Measurements from ENCODE around the gene ATP1B1. TPM values are rescaled to one million over a fixed set of nuclear protein-coding genes. Genes with fewer than 3 reads are reported as not detected.
A peak's percentile ranks its signal among the peaks of the same experiment; 100 is the strongest.

ATP1B1 gene
- total and polyA plus RNA-seq, 10 donors: 3.1 to 101 (median 57.3) TPM

- Histone ChIP-seq H3K9me3 (no peaks in the 10 kb centered on the region), H3K36me3 (no peaks in the 10 kb centered on the region), H3K4me1 (peaks cover 0 to 30% (median 9%) of the 10 kb centered on the region in 6 donors), H3K27ac (no peak overlapping the region), H3K4me3 (no peak overlapping the region), H3K27me3 (replicated peaks in 1 of 7) (peaks cover 0 to 20% (median under 1%) of the 10 kb centered on the region in 7 donors)
- TF ChIP-seq CTCF (IDR thresholded peaks at IDR 0.05 in 8 of 11, conservative IDR thresholded peaks at IDR 0.05 in 3 of 11) (no peak), POLR2A (IDR thresholded peaks at IDR 0.05) (no peak)
- WGBS, 5 donors: 76 to 100% (median 83%) methylated on average over 1 of the region's 1 CpG
- DNase-seq: no peak
- intact Hi-C loops (cut with DNase I; ENCODE audit: low total_unique reads): no loop called here
Observed at GRCh38 chr1:169100208-169100607, 6.3 kb upstream of the ATP1B1 start.

GRCh38 chr1:169100651-169101088, 5.8 kb upstream of the ATP1B1 start:
- peaks cover 0 to 24% (median 5%) of the 10 kb centered on the region in 7 donors for H3K27me3 ChIP-seq (replicated peaks in 1 of 7)
- intact Hi-C loops (cut with DNase I; ENCODE audit: low total_unique reads): no loop called here
- no peak for TF ChIP-seq POLR2A (IDR thresholded peaks at IDR 0.05)
- no peak for TF ChIP-seq CTCF (IDR thresholded peaks at IDR 0.05 in 8 of 11, conservative IDR thresholded peaks at IDR 0.05 in 3 of 11)
- TF ChIP-seq POLR2AphosphoS5 (IDR thresholded peaks at IDR 0.05): no peak
- H3K4me3 ChIP-seq: no peak overlapping the region
- DNase-seq: no peak
- peaks cover 3 to 34% (median 14%) of the 10 kb centered on the region in 6 donors for H3K4me1 ChIP-seq
- no peaks in the 10 kb centered on the region for H3K9me3 ChIP-seq
- WGBS, 5 donors: 85 to 94% (median 89%) methylated on average over 3 of the region's 3 CpGs
- H3K36me3 ChIP-seq: no peaks in the 10 kb centered on the region
- no peak overlapping the region for H3K27ac ChIP-seq

GRCh38 chr1:169102567-169102966, 3.9 kb upstream of the ATP1B1 start:
- TF ChIP-seq POLR2AphosphoS5 (IDR thresholded peaks at IDR 0.05) (no peak), POLR2A (IDR thresholded peaks at IDR 0.05) (no peak), CTCF (IDR thresholded peaks at IDR 0.05 in 8 of 11, conservative IDR thresholded peaks at IDR 0.05 in 3 of 11) (no peak)
- Histone ChIP-seq H3K27ac (no peak overlapping the region), H3K4me1 (peaks cover 3 to 50% (median 23%) of the 10 kb centered on the region in 6 donors), H3K36me3 (no peaks in the 10 kb centered on the region), H3K9me3 (no peaks in the 10 kb centered on the region), H3K27me3 (replicated peaks in 1 of 7) (peaks cover 0 to 43% (median 8%) of the 10 kb centered on the region in 7 donors), H3K4me3 (no peak overlapping the region)
- no peak for DNase-seq
- intact Hi-C loops (cut with DNase I; ENCODE audit: low total_unique reads): no loop called here
- 65 to 88% (median 77%) methylated on average over 4 of the region's 4 CpGs for WGBS, 5 donors

- no peak for DNase-seq
- Histone ChIP-seq H3K9me3 (no peaks in the 10 kb centered on the region), H3K27ac (peak overlapping the region in 2 of 8 donors; percentile 7 to 49), H3K4me1 (peaks cover 3 to 55% (median 24%) of the 10 kb centered on the region in 6 donors), H3K36me3 (no peaks in the 10 kb centered on the region), H3K27me3 (replicated peaks in 1 of 7) (peaks cover 0 to 48% (median 8%) of the 10 kb centered on the region in 7 donors), H3K4me3 (no peak overlapping the region)
- TF ChIP-seq POLR2A (IDR thresholded peaks at IDR 0.05) (no peak), POLR2AphosphoS5 (IDR thresholded peaks at IDR 0.05) (no peak), CTCF (IDR thresholded peaks at IDR 0.05 in 8 of 11, conservative IDR thresholded peaks at IDR 0.05 in 3 of 11) (no peak)
- intact Hi-C loops (cut with DNase I; ENCODE audit: low total_unique reads): no loop called here
- 75 to 91% (median 80%) methylated on average over 5 of the region's 5 CpGs for WGBS, 5 donors
Observed at GRCh38 chr1:169103002-169103401, 3.5 kb upstream of the ATP1B1 start.

Measured in spleen (tissue), 11 donors.